Measurements from ENCODE around the gene NT5C1B. TPM values are rescaled to one million over a fixed set of nuclear protein-coding genes. Genes with fewer than 3 reads are reported as not detected.

NT5C1B gene
- polyA plus RNA-seq, 1 donor, result 0.25 TPM

- DNase-seq (ENCODE audit: low read depth), result no peak
Observed at GRCh38 chr2:18516112-18516511, 73.3 kb downstream of the NT5C1B start.

GRCh38 chr2:18514526-18515461, 74.6 kb downstream of the NT5C1B start:
- DNase-seq (ENCODE audit: low read depth), result no peak

Other genes with a start within 250 kb of the NT5C1B start
- 25.2 TPM for gene RDH14, start 28.9 kb downstream of the NT5C1B start, polyA plus RNA-seq (ENCODE audit: insufficient read length)

Measured in forelimb muscle (tissue), 1 donor.